IMR-90 (cell line): ENCODE data around the gene PARP11.

Experiments
- CEBPB ChIP-seq: IDR thresholded peaks from 2 replicates; pipeline ENCODE4 v1.6.1; 2012; ENCODE audit warnings: low read depth, low read length, improper control_type of control experiment
- CHD1 ChIP-seq: IDR thresholded peaks from 2 replicates; pipeline ENCODE4 v1.6.1; 2012; ENCODE audit warnings: low read depth, low read length, improper control_type of control experiment
- CTCF ChIP-seq: conservative IDR thresholded peaks from 2 replicates; pipeline ENCODE4 v1.5.1; 2012; ENCODE audit warnings: mild to moderate bottlenecking, low read depth, low read length, improper control_type of control experiment
- ELK1 ChIP-seq: fragments of 150-350 bp; IDR thresholded peaks from 2 replicates; pipeline ENCODE4 v1.6.1; 2016; ENCODE audit warnings: low read depth, mild to moderate bottlenecking, low read length, moderate library complexity, borderline replicate concordance
- FOS ChIP-seq: fragments of 150-350 bp; IDR thresholded peaks from 2 replicates; pipeline ENCODE4 v1.6.1; 2016; ENCODE audit warnings: low read depth, low read length
- MAFK ChIP-seq: IDR thresholded peaks from 2 replicates; pipeline ENCODE4 v1.6.1; 2012; ENCODE audit warnings: low read depth, low read length, improper control_type of control experiment
- MAZ ChIP-seq: IDR thresholded peaks from 2 replicates; pipeline ENCODE4 v1.6.1; 2012; ENCODE audit warnings: low read depth, mild to moderate bottlenecking, low read length, improper control_type of control experiment, moderate library complexity, borderline replicate concordance
- MXI1 ChIP-seq: IDR thresholded peaks from 2 replicates; pipeline ENCODE4 v1.6.1; 2012; ENCODE audit warnings: low read depth, mild to moderate bottlenecking, low read length, moderate library complexity, borderline replicate concordance
- POLR2A ChIP-seq: IDR thresholded peaks from 2 replicates; pipeline ENCODE4 v1.6.1; 2012; ENCODE audit warnings: mild to moderate bottlenecking, low read depth, low read length
- RAD21 ChIP-seq: IDR thresholded peaks from 2 replicates; pipeline ENCODE4 v1.6.1; 2012; ENCODE audit warnings: low read length, improper control_type of control experiment
- RCOR1 ChIP-seq: IDR thresholded peaks from 2 replicates; pipeline ENCODE4 v1.6.1; 2012; ENCODE audit warnings: mild to moderate bottlenecking, low read length, improper control_type of control experiment; ENCODE audit not compliant: insufficient replicate concordance
- SMC3 ChIP-seq: fragments of 150-350 bp; IDR thresholded peaks from 2 replicates; pipeline ENCODE4 v1.6.1; 2016; ENCODE audit warnings: low read depth, mild to moderate bottlenecking, antibody characterized with exemption, low read length, moderate library complexity
- USF2 ChIP-seq: fragments of 150-350 bp; IDR thresholded peaks from 2 replicates; pipeline ENCODE4 v1.6.1; 2017; ENCODE audit warnings: mild to moderate bottlenecking, antibody characterized with exemption, low read length, low read depth

GRCh38 chr12:3810540-3810939 is 62.7 kb downstream of the PARP11 start:
- TF ChIP-seq USF2 (no peak), SMC3 (no peak), POLR2A (no peak), CTCF (no peak), RAD21 (no peak), MXI1 (no peak), FOS (no peak), CHD1 (no peak), RCOR1 (no peak), ELK1 (no peak), MAZ (no peak), CEBPB (no peak), MAFK (no peak)
